Body of pancreas (tissue), 4 donors: ENCODE data around the gene ACADSB.

Experiments
- CTCF ChIP-seq, 7 experiments: fragments of 450-650 bp in 4 of 7; fragments of 200-600 bp in 3 of 7; sonication (generic) in 3 of 7; IDR thresholded peaks; one replicate each; pipeline ENCODE4 v1.5.1; 2016 to 2019; ENCODE audit warnings: antibody characterized with exemption in 7 of 7
- POLR2A ChIP-seq, 3 donors: fragments of 450-650 bp; IDR thresholded peaks; one replicate each; pipeline ENCODE4 v1.6.1; 2016; ENCODE audit warnings: antibody characterized with exemption in 3 of 3, mild to moderate bottlenecking in 2 of 3

DNA sequence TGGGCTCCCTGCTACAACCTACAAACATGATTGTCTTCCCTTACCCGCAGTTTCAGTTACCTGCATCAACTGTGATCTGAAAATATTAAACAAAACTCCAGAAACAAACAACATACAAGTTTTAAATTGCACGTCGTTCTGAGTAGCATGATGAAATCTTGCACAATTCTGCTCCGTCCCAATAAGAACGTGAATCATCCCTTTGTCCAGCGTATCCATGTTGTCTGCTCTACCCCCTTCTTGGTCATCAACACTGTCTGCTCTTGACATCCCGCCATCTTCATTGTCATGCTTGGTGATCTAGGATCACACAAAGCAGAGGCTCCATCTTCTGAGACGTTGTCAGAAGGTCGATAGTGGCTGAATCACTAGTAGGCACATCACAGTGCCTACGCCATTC, 53.9 kb downstream of the ACADSB start:
- no peak for TF ChIP-seq CTCF (IDR thresholded peaks at IDR 0.05)
- TF ChIP-seq POLR2A (IDR thresholded peaks at IDR 0.05): no peak
